ENCODE data around the gene RPP14.
"Not testable (repeated sequence)": the region's sequence is repeated elsewhere in the genome, so short reads cannot be mapped to it uniquely, and the experiment has no call there.

Gene RPP14

DNA sequence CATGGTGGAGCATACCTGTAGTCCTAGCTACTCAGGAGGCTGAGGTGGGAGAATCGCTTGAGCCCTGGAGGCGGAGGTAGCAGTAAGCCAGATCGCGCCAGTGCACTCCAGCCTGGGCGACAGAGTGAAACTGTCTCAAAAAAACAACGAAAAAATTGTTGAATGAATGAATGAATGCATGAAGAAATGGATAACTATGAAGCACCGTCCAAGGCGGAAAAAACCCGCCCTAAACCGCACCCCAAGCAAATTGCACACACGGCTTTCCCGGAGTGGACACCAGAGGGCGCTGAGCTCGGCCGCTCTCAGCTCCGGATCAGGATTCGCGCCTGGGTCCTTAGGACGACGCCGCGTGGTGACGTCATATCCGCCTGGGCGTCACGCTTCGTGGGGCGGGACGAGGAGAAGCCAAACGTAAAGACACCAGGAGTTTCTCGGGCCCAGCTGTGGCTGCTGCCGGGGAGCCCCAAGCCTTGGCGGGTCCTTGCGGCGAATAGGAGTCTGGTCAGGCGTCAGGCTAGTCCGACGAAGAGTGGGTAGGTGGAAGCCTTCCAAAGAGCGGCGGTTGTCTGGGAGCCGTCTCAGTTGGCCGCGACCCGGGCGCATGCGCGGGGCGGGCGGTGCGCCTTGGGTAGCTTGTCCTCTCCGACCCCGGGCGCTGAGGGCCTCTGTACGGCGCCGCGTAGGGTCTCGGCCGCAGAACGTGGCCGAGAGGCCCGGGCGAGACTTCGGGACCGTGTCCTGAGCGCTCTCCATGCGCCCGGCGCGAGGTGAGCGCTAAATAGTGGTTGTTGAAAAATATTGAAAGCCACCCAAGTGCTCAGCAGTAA, at the start of gene RPP14, which contains the start of gene HTD2:
RPP14 (plus strand) TSS at position 364 of the 830 bp plus-strand sequence. CDS start 4,085 bp downstream, outside the sequence.
HTD2 (plus strand) TSS at position 639 of the 830 bp plus-strand sequence. CDS start 11,094 bp downstream, outside the sequence.
- peak; percentile 93 for DNase-seq (ENCODE audit: low spot score)

DNA sequence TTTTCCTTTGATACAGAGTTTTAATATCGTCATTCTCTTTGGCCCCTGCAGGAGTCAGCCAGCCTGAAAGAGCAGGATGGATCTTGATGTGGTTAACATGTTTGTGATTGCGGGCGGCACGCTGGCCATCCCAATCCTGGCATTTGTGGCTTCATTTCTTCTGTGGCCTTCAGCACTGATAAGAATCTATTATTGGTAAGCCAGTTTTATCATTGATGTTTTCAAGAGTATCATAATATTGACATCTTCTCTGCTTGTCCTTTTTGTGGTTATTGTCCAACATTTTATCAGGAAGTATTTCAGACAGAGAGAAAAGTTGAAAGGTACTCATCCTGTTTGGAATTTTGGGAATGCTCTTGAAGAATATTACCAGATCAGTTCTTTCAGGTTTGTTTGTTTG, 49.5 kb upstream of the RPP14 start:
- DNase-seq (ENCODE audit: low spot score): no peak

DNA sequence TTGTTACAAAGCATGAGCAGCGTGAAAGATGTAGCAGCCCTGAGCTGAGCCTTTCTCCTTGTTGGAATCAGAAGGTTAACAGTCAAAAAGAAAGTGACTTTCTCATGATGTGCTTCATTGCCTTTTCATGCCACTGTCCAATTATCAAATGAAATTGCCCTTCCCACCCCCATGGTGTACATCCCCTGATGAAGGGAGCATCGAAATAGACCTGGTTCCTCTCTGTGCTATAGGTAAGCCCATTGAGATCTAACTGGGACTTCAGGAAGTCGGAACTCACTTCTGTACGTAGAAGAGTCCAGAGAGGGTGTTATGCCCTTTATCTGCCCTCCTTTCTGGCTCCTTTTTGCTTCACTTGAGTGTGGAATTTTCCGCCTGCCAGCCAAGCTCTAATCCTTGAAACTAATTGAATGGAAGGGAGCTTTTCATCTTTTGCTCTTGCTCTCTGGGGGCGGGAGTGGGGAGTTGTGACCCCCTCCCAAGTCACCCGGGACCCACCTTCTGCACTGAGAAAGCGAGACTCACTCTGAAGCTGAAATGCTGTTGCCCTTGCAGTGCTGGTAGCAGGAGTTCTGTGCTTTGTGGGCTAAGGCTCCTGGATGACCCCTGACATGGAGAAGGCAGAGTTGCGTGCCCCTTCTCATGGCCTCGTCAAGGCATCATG, 47.5 kb upstream of the RPP14 start:
- no peak for DNase-seq (ENCODE audit: low spot score)

DNA sequence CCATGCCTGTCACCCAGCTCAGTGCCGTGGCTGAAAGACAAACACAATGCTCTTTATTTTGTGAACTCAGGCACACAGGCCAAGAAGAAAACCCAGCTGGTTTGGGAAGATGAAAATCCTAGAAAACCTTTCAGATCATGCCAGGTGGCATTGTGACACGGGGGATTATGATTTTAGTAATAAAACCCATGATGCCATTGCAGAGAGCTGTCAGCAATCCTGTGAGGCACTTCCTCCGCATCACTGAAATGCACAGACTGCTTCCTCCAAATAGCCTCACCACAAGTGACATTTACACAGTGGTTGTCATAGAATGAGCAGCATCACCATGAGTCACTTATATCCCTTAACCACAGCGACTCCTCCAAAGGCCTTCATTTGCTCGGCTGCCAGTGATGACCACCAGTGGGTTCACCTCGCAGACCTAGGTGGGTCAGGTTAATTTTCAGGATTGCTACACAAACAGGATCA, 45.7 kb upstream of the RPP14 start:
- no peak for DNase-seq (ENCODE audit: low spot score)

DNA sequence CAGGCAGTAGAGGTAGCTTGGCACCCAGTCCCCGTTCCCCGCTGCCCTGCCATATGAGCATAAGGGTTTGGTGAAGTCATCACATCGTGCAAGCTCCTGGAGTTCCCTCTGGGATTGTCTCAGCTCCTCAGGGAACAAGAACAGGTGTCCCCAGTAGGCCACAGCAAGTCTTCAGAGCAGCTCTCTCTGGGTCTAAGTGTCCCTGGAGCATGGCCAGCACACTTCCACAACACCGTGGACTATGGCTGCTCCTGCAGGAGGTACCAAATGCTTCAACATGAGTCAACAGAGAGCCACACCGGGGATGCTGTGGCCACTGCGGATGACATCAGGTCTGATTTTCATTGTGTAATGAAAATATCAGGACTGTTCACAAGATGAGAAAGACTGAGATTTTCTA, 45.3 kb upstream of the RPP14 start:
- DNase-seq (ENCODE audit: low spot score): no peak

DNA sequence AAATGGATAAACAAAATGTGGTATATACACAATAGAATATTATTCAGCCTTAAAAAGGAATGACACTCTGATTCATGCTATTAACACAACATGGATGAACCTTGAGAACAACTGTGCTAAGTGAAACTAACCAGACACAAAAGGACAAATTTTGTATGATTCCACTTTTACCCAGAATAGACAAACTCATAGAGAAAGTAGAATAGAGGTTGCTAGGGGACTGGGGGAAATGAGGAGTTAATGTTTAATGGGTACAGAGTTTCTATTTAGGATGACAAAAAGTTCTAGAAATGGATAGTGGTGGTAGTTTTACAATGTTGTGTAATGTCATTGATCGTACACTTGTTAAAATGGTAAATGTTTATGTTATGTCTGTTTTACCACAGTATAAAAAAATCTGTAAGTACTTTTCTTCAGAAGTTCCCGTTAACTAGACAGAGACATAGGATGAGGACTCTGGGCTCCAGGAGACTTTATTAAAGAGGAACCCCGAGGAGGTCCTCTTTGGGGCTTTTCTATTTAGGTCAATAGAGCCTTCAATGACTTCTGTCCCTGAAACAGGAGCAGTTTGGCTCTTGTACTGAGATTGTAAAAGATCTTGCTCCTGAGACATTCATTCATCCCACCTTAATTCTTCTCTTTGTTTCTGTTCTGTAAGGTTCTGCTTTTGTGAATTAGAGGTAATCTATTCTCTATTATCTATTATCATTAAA, 43.9 kb upstream of the RPP14 start:
- no peak for DNase-seq (ENCODE audit: low spot score)

DNA sequence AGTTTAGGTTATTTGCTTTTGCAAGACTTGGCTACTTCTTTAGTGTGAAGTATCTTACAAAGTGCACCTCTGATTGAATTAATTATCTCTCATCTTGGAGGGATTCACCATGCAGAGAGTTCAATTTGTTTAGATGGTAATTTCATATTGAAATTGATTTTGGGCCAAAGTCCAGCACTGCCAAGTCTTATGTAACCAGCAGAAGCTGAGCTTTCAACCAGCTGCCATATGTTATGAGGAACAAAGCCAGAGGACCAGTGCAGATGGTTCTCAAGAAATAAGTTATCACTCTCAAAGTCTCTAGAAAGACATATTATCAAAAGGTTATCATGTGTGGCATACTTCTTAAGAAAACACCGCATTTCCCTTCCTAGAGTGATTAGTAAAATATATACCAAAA, 39.5 kb upstream of the RPP14 start:
- no peak for DNase-seq (ENCODE audit: low spot score)

DNA sequence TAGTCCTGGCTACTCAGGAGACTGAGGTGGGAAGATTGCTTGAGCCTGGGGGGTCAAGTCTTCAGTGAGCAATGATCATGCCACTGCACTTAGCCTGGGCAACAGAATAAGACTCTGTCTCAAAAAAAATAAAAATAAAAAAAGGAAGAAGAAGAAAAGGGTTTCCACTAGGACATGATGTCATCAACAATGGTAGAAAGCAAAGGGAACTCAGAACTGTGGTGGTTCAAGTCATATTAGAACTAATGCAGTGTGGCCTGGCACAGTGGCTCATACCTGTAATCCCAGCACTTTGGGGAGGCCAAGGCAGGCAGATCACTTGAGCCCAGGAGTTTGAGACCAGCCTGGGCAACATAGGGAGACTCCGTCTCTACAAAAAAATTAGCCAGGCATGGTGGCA, 38.5 kb upstream of the RPP14 start:
- not testable (repeated sequence) for DNase-seq (ENCODE audit: low spot score)

DNA sequence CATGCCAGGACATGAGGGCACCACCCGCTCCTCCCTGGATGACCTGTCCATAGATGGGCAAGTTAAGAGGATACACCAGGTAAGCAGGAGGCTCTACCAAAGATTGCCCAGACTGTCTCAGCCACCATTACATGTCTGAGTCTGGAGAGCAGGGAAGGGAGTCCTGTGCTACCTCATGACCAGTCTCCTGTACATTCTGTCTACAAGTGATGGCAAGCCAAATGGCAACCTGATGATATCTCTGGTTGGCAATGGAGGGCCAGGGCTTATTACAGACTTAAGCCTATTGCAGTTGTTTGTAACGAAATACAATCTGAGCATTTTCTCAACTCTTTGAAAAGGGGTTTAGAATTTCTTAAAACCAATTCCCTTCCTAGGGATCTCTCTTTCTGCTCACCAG, 36.7 kb upstream of the RPP14 start:
- no peak for DNase-seq (ENCODE audit: low spot score)

DNA sequence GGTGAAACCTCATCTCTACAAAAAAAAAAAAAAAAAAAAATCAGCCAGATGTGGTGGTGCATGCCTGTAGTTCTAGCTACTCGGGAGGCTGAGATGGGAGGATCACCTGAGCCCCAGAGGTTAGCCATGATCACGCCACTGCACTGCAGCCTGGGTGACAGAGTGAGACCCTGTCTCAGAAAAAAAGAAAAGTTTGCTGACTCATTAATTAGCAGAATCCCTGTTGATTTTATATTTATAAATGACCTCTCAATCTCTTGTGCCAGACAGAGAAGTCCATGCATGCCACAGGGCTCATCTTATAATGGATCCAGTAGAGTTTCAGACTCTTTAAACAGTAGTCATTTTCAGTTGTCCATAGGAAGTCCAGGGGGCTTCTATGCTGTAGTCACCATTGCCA, 35.6 kb upstream of the RPP14 start:
- no peak for DNase-seq (ENCODE audit: low spot score)

DNA sequence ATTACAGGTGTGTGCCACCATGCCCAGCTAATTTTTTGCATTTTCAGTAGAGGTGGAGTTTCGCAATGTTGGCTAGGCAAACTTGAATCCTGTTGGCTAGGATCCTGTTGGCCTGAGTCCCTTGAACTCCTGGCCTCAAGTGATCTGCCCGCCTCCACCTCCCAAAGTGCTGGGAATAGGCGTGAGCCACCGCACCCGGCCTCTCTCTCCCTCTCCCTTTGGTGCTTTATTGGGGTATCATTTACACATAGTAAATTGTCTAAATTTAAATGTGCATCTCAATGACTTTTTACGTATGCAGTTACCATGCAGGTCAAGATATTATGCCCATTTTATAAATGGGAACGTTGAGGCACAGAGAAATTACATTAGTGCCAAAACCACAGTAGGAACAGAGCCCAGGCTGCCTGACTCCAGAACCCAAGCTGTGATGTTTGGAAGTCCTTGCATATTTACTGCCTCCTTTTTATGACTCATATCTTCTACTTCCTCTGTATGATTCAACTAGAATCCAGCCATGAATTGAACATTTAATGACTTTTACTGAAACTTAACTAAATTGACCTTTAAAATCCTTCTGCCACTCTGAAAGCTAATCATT, 34.0 kb upstream of the RPP14 start:
- no peak for DNase-seq (ENCODE audit: low spot score)

DNA sequence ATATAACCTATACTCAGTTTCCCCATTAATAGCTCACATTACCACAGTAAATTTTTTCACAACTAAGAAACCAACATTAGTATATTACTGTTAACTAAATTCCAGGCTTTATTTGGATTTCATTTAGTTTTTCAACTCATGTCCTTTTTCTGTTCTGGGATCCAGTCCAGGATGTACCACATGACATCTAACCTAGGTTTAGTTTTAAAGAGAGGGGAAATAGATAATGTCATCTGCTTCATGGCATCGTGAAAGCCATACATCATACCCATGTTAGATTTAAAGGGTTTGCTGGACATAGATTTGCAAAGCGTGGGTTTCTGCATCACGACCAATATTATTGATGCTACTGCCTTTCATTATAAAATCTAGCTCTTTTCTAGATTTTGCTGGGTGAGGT, 33.2 kb upstream of the RPP14 start:
- DNase-seq (ENCODE audit: low spot score): no peak

DNA sequence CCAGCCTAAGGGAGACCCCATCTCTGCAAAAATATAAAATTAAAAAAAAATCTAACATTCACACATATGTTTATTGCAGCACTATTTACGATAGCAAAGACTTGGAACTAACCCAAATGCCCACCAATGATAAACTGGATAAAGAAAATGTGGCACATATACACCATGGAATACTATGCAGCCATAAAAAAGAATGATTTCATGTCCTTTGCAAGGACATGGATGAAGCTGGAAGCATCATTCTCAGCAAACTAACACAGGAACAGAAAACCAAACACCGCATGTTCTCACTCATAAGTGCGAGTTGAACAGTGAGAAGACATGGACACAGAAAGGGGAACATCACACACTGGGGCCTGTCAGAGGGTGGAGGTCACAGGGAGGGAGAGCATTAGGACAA, 32.7 kb upstream of the RPP14 start:
- not testable (repeated sequence) for DNase-seq (ENCODE audit: low spot score)

DNA sequence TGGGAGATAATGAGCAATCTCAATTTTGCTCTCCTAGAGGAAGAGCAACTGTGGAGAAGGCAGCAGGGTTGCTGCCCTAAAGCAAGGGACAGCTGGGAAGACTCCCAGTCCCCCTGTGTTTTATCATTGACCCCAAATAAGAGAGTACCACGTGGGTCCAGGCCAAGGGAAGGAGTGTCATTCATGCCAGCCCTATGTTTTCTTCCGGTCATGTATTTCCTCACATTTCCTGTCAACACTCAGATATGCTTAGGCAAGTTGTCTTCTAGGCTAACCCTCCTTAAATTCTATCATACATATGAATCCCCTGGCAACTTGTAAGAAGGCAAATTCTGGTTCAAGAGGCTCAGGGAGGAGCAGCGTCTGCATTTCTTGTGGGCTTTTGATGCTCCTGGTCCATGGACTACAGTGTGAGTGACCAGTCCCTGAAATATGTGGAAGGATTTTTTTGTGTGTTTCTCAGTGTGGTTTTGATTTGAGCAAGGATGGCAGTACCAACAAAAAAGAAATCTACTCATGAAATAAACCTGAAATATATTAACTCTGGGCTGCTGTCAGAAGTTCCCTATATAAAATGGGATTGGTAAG, 31.9 kb upstream of the RPP14 start:
- no peak for DNase-seq (ENCODE audit: low spot score)

DNA sequence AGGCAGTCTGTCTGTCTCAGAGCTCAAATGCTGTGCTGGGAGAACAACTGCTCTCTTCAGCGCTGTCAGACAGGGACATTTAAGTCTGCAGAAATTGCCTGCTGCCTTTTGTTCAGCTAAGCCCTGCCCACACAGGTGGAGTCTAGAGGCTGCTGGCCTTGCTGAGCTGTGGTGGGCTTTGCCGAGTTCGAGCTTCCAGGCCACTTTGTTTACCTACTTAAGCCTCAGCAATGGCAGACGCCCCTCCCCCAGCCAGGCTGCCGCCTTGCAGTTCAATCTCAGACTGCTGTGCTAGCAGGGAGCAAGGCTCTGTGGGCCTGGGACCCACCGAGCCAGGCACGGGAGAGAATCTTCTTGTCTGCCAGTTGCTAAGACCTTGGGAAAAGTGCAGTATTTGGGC, 25.0 kb upstream of the RPP14 start:
- no peak for DNase-seq (ENCODE audit: low spot score)

DNA sequence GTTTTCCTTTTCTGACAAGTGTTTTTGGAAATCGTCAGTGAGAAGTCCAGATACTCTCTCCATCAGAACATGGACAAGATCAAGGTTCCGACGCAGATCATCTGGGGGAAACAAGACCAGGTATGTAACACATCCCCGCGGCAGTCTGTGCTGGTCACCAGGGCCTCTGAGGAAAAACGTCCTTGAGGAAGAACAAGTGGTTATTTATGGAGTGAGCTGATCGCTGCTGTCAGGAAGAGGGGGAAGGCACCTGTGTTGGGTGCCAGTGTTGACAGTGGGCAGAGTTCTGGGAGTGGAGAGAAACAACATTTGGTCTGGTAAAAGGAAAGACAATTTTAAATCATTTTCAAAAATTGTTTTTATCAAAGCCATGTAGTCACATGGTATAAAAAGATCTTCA, 20.7 kb upstream of the RPP14 start:
- no peak for DNase-seq (ENCODE audit: low spot score)

DNA sequence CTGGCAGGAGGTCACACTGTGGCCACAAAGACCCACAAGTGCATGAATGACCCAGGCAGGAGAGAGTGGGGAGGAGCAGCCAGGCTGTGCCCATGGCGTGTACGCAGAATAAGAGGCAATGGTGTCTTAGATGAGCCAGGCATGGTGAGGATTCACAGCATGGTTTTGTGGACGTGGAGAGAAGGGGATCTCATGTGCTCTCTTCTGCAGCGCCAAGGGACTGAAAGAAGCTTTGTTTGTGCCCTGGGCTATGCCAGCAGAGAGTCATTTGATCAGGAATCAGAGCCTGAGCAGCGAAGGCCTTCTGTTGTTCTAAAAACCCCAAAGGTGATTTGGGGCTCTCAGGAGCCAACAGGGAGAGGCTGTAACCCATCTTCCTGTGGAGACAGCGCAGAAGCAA, 18.7 kb upstream of the RPP14 start:
- no peak for DNase-seq (ENCODE audit: low spot score)

DNA sequence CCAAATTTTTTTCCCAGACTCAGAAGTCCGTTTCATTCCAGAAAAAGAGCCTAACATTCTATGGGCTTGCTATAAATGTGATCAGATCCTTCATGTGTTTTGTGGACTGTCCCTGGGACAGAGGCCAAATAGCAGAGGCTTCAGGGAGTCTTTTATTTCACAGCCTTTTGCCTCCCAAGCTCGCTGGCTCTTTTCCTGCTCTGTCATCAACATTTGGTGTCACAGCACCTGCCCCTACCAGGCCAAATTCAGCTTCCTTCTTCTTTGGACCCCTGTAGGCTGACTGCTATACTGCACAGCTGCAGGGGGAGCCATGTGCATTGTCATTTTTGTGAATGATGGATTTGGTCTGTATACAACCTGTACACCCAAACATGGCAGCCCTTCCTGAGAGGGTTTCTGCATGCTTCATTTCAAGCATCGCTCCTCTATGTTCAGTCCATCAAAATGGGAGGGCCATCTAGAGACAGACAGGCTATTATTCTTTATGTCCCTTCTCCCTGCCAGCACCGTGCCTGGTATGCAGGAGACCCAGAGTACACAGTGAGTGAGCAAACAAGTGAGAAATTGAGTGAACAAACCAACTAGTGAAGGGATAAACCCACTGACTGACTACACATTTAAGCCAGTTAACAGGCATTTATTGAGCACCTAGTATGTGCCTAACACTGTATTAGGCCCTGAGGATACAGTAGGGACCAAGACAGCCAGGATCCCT, 17.9 kb upstream of the RPP14 start:
- peak; percentile 19 for DNase-seq (ENCODE audit: low spot score)

DNA sequence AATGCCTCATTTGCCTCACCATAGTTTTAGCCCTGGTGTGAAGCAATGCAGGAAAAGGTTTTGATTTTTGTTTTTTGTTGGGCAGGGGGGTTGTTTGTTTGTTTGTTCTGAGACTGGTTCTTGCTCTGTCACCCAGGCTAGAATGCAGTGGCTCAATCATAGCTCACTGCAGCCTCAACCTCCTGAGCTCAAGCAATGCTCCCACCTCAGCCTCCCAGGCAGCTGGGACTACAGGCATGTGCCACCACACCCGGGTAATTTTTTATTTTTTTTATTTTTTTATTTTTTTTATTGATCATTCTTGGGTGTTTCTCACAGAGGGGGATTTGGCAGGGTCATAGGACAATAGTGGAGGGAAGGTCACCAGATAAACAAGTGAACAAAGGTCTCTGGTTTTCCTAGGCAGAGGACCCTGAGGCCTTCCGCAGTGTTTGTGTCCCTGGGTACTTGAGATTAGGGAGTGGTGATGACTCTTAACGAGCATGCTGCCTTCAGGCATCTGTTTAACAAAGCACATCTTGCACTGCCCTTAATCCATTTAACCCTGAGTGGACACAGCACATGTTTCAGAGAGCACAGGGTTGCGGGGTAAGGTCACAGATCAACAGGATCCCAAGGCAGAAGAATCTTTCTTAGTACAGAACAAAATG, 17.0 kb upstream of the RPP14 start:
- not testable (repeated sequence) for DNase-seq (ENCODE audit: low spot score)

DNA sequence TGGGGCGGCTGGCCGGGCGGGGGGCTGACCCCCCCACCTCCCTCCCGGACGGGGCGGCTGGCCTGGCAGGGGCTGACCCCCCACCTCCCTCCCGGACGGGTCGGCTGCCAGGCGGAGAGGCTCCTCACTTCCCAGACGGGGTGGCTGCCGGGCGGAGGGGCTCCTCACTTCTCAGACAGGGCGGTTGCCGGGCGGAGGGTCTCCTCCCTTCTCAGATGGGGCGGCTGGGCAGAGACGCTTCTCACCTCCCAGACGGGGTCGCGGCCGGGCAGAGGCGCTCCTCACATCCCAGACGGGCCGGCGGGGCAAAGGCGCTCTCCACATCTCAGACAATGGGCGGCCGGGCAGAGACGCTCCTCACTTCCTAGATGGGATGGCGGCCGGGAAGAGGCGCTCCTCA, 15.6 kb upstream of the RPP14 start:
- DNase-seq (ENCODE audit: low spot score): not testable (repeated sequence)
